GM19438 (cell line): ENCODE data around the gene SORCS3.

Experiments used
- ATAC-seq: cut with Tn5 transposase; IDR thresholded peaks from one replicate; pipeline ENCODE4 v1.9.1; 2021; ENCODE audit warnings: low read depth; ENCODE audit not compliant: unreplicated experiment

The SORCS3 gene

DNA sequence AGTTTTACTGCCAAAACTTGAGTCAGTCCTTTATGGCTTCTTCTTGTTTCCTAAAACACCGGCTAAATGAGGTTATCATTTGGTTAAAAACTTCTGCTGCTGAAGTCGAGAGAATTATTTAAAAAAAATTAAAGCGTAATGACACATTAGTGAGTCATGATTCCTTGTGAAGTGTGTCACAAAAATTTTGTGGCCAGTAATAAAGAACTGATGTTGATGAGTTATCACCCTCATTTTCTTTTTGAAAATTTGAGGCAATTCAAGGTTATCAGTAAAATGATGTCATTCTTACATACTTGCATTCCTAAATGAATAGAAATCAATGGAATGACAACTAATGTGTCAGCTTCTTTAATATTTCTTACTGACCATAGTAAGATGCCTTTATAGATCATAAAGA lies 427.4 kb downstream of the SORCS3 start:
- no peak for ATAC-seq

GRCh38 chr10:105070249-105070648 lies 429.2 kb downstream of the SORCS3 start:
- ATAC-seq = no peak

DNA sequence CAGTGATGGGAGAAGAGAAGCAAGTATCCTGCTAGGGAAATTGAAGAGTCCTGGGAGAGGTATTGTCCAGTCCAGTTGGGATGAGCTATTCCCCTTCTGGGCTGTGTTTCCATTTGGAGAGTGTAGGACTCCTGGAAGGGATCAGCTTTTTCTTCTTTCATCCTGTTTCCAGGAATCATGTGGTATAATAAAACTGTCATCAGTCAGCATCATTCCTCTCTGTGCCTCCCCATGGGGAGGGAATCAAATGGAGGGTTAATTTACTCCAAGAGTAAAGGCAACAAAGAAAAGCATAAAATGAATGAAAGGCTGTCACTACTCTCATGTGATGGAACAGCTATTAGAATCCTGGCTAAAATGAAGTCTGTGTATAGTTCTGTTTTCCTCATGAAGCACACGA lies 429.9 kb downstream of the SORCS3 start:
- no peak for ATAC-seq

GRCh38 chr10:105071980-105072379 lies 430.9 kb downstream of the SORCS3 start:
- no peak for ATAC-seq

DNA sequence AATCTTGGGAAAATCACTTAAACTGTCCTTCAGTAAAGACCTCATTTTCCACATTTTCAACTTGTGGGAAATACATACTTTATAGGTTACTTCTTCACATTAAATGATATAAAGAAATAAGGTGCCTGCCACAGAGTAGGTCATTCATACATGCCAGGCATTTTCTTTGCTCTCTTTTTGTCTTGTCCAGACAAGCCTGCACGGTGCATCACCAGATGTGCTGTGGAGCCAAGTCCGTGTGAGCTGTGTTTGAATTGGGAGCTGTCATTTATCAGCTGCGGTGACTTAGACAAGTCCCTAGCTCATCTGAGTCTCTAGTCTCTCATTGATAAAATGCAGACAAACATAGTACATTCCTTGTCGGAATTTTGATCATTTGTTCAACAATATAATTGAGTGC lies 432.9 kb downstream of the SORCS3 start:
- ATAC-seq = no peak

DNA sequence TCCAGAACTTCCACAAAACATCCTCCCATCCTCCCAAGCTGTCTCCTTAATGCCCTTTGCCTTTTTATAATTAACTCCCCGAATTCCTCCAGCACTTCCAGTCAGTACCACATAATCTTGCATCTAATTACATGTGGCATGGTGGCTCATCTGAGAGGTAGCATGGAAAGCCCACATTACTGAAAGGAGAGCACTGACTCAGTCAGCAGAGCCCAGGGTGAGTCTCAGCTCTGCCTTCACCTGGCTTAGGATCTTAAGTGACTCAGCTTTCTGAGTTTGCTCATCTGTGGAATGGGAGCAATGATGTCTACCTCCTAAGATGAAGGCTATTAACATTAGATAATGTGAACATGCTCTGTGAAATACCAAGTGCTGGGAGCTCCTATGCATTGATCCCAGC lies 433.9 kb downstream of the SORCS3 start:
- ATAC-seq = no peak

GRCh38 chr10:105085980-105086379 lies 444.9 kb downstream of the SORCS3 start:
- ATAC-seq = no peak

- ATAC-seq = no peak
These were observed 453.0 kb downstream of the SORCS3 start for GRCh38 chr10:105094048-105094447.

DNA sequence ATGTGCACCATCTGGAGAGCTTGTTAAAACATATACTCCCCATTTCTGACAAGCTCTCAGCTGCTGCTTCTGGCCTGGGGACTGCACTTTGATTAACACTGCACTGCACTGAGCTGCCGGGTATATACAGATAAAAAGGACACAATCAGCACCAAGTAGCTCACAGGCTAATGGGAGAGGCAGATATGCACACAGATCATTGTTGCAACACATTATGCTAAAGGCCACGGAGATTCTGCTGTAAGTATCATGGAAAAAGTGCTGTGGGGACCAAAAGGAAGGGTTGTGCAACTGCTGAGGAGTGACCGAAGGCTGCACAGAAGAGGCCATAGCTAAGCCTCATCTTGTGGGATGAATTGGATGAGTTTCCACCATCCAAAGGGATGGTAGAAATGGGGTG lies 455.2 kb downstream of the SORCS3 start:
- ATAC-seq = no peak

- no peak for ATAC-seq
These were observed 461.9 kb downstream of the SORCS3 start for GRCh38 chr10:105102977-105103376.

GRCh38 chr10:105104297-105104696 lies 463.2 kb downstream of the SORCS3 start:
- ATAC-seq = no peak

- no peak for ATAC-seq
These were observed 468.1 kb downstream of the SORCS3 start for GRCh38 chr10:105109164-105109563.

GRCh38 chr10:105112862-105113261 lies 471.8 kb downstream of the SORCS3 start:
- ATAC-seq = no peak

DNA sequence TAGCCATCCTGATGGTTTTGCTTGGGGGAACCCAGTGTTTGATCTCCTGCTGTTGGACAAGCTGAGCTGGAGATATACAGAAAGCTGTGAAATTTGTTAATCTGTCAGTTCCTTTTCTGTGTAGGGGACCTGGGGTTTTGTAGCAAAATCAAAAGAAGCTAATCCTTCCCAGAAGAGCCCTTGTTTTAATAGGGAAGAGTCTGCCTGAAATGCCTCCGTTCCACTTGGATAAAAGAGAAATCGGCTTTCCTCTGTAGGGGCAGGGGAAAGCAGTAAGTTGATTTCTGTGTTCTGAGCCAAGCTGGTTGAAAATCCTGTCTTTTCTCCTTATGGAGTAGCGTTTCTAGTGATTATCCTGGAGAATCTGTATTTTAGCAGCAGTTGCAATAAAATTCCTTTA lies 472.6 kb downstream of the SORCS3 start:
- ATAC-seq = no peak

- ATAC-seq = no peak
These were observed 480.7 kb downstream of the SORCS3 start for GRCh38 chr10:105121743-105122142.

DNA sequence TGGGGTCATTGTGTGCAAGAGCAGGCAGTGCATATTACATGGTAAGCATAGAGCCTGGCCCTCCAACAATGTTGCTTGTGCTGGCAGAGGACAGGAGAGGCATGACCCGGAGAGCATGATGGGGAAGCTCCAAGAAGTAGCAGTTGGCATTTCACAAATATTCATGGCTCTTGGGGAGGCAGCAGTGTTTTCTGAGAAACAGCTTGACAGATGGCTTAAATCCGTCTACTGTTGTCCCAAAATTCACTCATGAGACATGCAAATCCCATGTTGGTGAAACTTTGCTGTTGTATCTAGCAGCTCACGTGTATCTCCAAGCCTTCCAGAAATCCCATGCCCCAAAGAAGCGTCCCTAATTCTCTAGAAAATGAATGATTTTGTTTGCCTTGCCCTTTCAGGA lies 487.0 kb downstream of the SORCS3 start:
- no peak for ATAC-seq

GRCh38 chr10:105138358-105138757 lies 497.3 kb downstream of the SORCS3 start:
- ATAC-seq = no peak

GRCh38 chr10:105139363-105139896 lies 498.3 kb downstream of the SORCS3 start:
- ATAC-seq = no peak

DNA sequence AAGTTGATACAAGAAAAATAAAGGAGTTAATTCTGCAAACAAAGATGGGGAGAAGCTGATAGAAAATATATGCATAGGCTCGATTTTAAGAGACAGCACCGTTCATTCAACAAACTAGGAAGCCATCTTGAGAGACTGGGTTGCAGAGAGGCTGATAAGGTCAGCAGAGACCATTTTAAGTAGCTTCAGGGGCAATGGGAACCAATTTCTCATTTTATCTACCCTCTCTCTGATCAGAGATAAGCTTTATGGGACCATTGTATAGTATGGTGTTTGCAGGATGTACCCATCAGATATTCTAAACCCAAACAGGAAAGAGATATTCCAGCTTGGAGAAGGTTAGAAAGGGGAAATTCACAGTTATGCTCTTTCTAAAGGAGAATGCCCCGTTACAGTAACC lies 499.5 kb downstream of the SORCS3 start:
- ATAC-seq = no peak

GRCh38 chr10:105145711-105146110 lies 504.6 kb downstream of the SORCS3 start:
- no peak for ATAC-seq

GRCh38 chr10:105146436-105146835 lies 505.3 kb downstream of the SORCS3 start:
- ATAC-seq = no peak

GRCh38 chr10:105148456-105148855 lies 507.4 kb downstream of the SORCS3 start:
- no peak for ATAC-seq

- no peak for ATAC-seq
These were observed 507.8 kb downstream of the SORCS3 start for GRCh38 chr10:105148921-105149320.
